Gastroesophageal sphincter (tissue), 3 donors: ENCODE measurements around the gene SLC25A39.

Source experiments
- CTCF ChIP-seq, 4 experiments: fragments of 200-600 bp in 2 of 4; fragments of 450-650 bp in 2 of 4; sonication (generic) in 1 of 4; IDR thresholded peaks; one replicate each; pipeline ENCODE4 v1.5.1; 2017 to 2019; ENCODE audit warnings: antibody characterized with exemption in 4 of 4, mild to moderate bottlenecking in 2 of 4, moderate library complexity in 2 of 4
- EP300 ChIP-seq: sonication (generic); formaldehyde crosslinking; IDR thresholded peaks from one replicate; pipeline ENCODE4 v1.6.1; 2017; ENCODE audit warnings: antibody characterized with exemption, mild to moderate bottlenecking
- POLR2AphosphoS5 ChIP-seq: sonication (generic); formaldehyde crosslinking; IDR thresholded peaks from one replicate; pipeline ENCODE4 v1.6.1; 2017; ENCODE audit warnings: antibody characterized with exemption

GRCh38 chr17:44314524-44314868 lies 10.1 kb downstream of the SLC25A39 start:
- TF ChIP-seq CTCF (IDR thresholded peaks at IDR 0.05) (no peak), EP300 (no peak), POLR2AphosphoS5 (no peak)
